Renal pelvis (tissue), 12 donors: ENCODE results near the gene NPY5R. TPM values are rescaled to one million over a fixed set of nuclear protein-coding genes. Genes with fewer than 3 reads are reported as not detected.

ENCODE experiments used
- DNase-seq: peaks from one replicate; pipeline ENCODE4 v3.0.0-alpha.2; 2013
- long read RNA-seq, 16 experiments: transcript quantifications; one replicate each; lab custom pipeline, GENCODE V29; 2026
- polyA plus RNA-seq, 3 donors: library from polyadenylated mRNA; unstranded; fragments of 120-200 nt; gene quantifications; one replicate each; pipeline ENCODE4 v1.2.1, GENCODE V29; 2013; ENCODE audit not compliant: insufficient read length in 3 of 3

Gene NPY5R
- 1 to 10 TPM; 3.7 to 4.1 (median 3.9) TPM for polyA plus RNA-seq
- long read RNA-seq, donor 1, partial matches to known transcripts, result 0 of 2 reads
- long read RNA-seq, donor 1, other reads (novel, unspliced or antisense), result 0 of 2 reads
- long read RNA-seq, donor 2, partial matches to known transcripts, result 0 of 2 reads
- long read RNA-seq, donor 2, other reads (novel, unspliced or antisense), result 0 of 2 reads
- long read RNA-seq, donor 3, partial matches to known transcripts, result 0 of 5 reads
- long read RNA-seq, donor 3, other reads (novel, unspliced or antisense), result 0 of 5 reads
- long read RNA-seq, donor 4, partial matches to known transcripts, result 0 of 5 reads
- long read RNA-seq, donor 4, other reads (novel, unspliced or antisense), result 0 of 5 reads
- long read RNA-seq, donor 5, partial matches to known transcripts, result 0 of 1 reads
- long read RNA-seq, donor 5, other reads (novel, unspliced or antisense), result 0 of 1 reads
- long read RNA-seq, donor 6, partial matches to known transcripts, result 0 of 4 reads
- long read RNA-seq, donor 6, other reads (novel, unspliced or antisense), result 0 of 4 reads
- long read RNA-seq, donor 7, partial matches to known transcripts, result 0 of 4 reads
- long read RNA-seq, donor 7, other reads (novel, unspliced or antisense), result 0 of 4 reads
- long read RNA-seq, donor 8, partial matches to known transcripts, result 0 of 1 reads
- long read RNA-seq, donor 8, other reads (novel, unspliced or antisense), result 0 of 1 reads
- long read RNA-seq, donor 9, transcript NPY5R-202 (1 exons, 1,418 nt), result major isoform, 6 of 9 reads
- long read RNA-seq, donor 9, partial matches to known transcripts, result 0 of 9 reads
- long read RNA-seq, donor 9, other reads (novel, unspliced or antisense), result 0 of 9 reads
- long read RNA-seq, donor 10, partial matches to known transcripts, result 0 of 2 reads
- long read RNA-seq, donor 10, other reads (novel, unspliced or antisense), result 0 of 2 reads
- long read RNA-seq, donor 11, partial matches to known transcripts, result 0 of 1 reads
- long read RNA-seq, donor 11, other reads (novel, unspliced or antisense), result 0 of 1 reads
- long read RNA-seq, donor 12, transcript NPY5R-201 (4 exons, 1,843 nt), result major isoform, 6 of 7 reads
- long read RNA-seq, donor 12, partial matches to known transcripts, result 0 of 7 reads
- long read RNA-seq, donor 12, other reads (novel, unspliced or antisense), result 0 of 7 reads
- long read RNA-seq, donor 13, partial matches to known transcripts, result 0 of 3 reads
- long read RNA-seq, donor 13, other reads (novel, unspliced or antisense), result 0 of 3 reads
- long read RNA-seq, donor 14, transcript NPY5R-202 (1 exons, 1,418 nt), result major isoform, 9 of 13 reads
- long read RNA-seq, donor 14, partial matches to known transcripts, result 0 of 13 reads
- long read RNA-seq, donor 14, other reads (novel, unspliced or antisense), result 0 of 13 reads
- long read RNA-seq, donor 15, partial matches to known transcripts, result 0 of 3 reads
- long read RNA-seq, donor 15, other reads (novel, unspliced or antisense), result 0 of 3 reads
- long read RNA-seq, donor 16, transcript NPY5R-201 (4 exons, 1,843 nt), result major isoform, 6 of 9 reads
- long read RNA-seq, donor 16, partial matches to known transcripts, result 0 of 9 reads
- long read RNA-seq, donor 16, other reads (novel, unspliced or antisense), result 0 of 9 reads

GRCh38 chr4:163343604-163344146 is at the start of gene NPY5R:
NPY5R (plus strand) TSS chr4:163343892; CDS start chr4:163350274, 6,382 bp downstream.
- DNase-seq, result no peak

- DNase-seq, result no peak
These were observed 48.6 kb upstream of the NPY5R start for GRCh38 chr4:163295138-163295537.

- no peak for DNase-seq
These were observed 43.2 kb upstream of the NPY5R start for GRCh38 chr4:163300445-163300844.

- DNase-seq, result no peak
These were observed 40.6 kb upstream of the NPY5R start for GRCh38 chr4:163303069-163303468.

- DNase-seq, result no peak
These were observed 34.2 kb upstream of the NPY5R start for GRCh38 chr4:163309466-163309865.

- DNase-seq, result no peak
These were observed 26.6 kb upstream of the NPY5R start for GRCh38 chr4:163317110-163317509.

GRCh38 chr4:163330916-163331628 is 12.6 kb upstream of the NPY5R start:
- DNase-seq, result no peak

- no peak for DNase-seq
These were observed 11.9 kb upstream of the NPY5R start for GRCh38 chr4:163331629-163332376.

GRCh38 chr4:163332526-163333406 is 10.9 kb upstream of the NPY5R start, which contains the start of gene NPY1R:
NPY1R (minus strand) TSS chr4:163332596; CDS start chr4:163326554, 6,042 bp downstream.
- peak; percentile 83 for DNase-seq

- no peak for DNase-seq
These were observed 8.3 kb upstream of the NPY5R start for GRCh38 chr4:163335384-163335783.

- DNase-seq, result no peak
These were observed 744 bp downstream of the NPY5R start for GRCh38 chr4:163344147-163345125.

- DNase-seq, result no peak
These were observed 7.0 kb downstream of the NPY5R start for GRCh38 chr4:163350672-163351071.

GRCh38 chr4:163353054-163353453 is 9.4 kb downstream of the NPY5R start:
- DNase-seq, result no peak

- no peak for DNase-seq
These were observed 12.4 kb downstream of the NPY5R start for GRCh38 chr4:163356104-163356503.

GRCh38 chr4:163367651-163368050 is 24.0 kb downstream of the NPY5R start:
- DNase-seq, result no peak

- DNase-seq, result no peak
These were observed 28.3 kb downstream of the NPY5R start for GRCh38 chr4:163372029-163372428.

GRCh38 chr4:163378661-163379060 is 35.0 kb downstream of the NPY5R start:
- no peak for DNase-seq
